SIG-M5 treated with dmso at 0.1 percent for 504 hours (cell line): ENCODE measurements around the gene DNAJB1.
"Not testable (repeated sequence)": the region's sequence is repeated elsewhere in the genome, so short reads cannot be mapped to it uniquely, and the experiment has no call there.

Experiments
- DNase-seq: peaks from one replicate; lab custom pipeline; 2025; ENCODE audit not compliant: unreplicated experiment; lab: John Stamatoyannopoulos, UW

Gene DNAJB1

GRCh38 chr19:14553042-14553938 is 35.1 kb upstream of the DNAJB1 start:
- no peak for DNase-seq

GRCh38 chr19:14552006-14552360 is 33.8 kb upstream of the DNAJB1 start:
- not testable (repeated sequence) for DNase-seq

- DNase-seq: peak; percentile 92
Observed at GRCh38 chr19:14551134-14552005, 33.2 kb upstream of the DNAJB1 start.

- no peak for DNase-seq
Observed at GRCh38 chr19:14550201-14550754, 32.1 kb upstream of the DNAJB1 start.

- DNase-seq: no peak
Observed at GRCh38 chr19:14545716-14546082, 27.5 kb upstream of the DNAJB1 start.

GRCh38 chr19:14544977-14545715 is 26.9 kb upstream of the DNAJB1 start:
- DNase-seq: no peak

- DNase-seq: no peak
Observed at GRCh38 chr19:14544047-14544446, 25.9 kb upstream of the DNAJB1 start.

- DNase-seq: no peak
Observed at GRCh38 chr19:14542711-14543328, 24.6 kb upstream of the DNAJB1 start.

- not testable (repeated sequence) for DNase-seq
Observed at GRCh38 chr19:14541979-14542378, 23.8 kb upstream of the DNAJB1 start.

- DNase-seq: no peak
Observed at GRCh38 chr19:14540741-14541525, 22.7 kb upstream of the DNAJB1 start.

- peak; percentile 55 for DNase-seq
Observed at GRCh38 chr19:14536926-14537692, 18.9 kb upstream of the DNAJB1 start.

- no peak for DNase-seq
Observed at GRCh38 chr19:14533450-14533849, 15.3 kb upstream of the DNAJB1 start.

- DNase-seq: peak; percentile 54
Observed at GRCh38 chr19:14530506-14530905, 12.3 kb upstream of the DNAJB1 start.

GRCh38 chr19:14530005-14530348 is 11.8 kb upstream of the DNAJB1 start:
- peak; percentile 34 for DNase-seq

- peak; percentile 98 for DNase-seq
Observed at GRCh38 chr19:14529254-14530004, 11.2 kb upstream of the DNAJB1 start, which contains the start of gene TECR. Gene TECR (plus strand): TSS chr19:14529594. CDS start chr19:14529697, 103 bp downstream.

- no peak for DNase-seq
Observed at GRCh38 chr19:14528419-14529253, 10.4 kb upstream of the DNAJB1 start.

GRCh38 chr19:14526423-14526822 is 8.2 kb upstream of the DNAJB1 start:
- no peak for DNase-seq
